GM12891 (cell line): Measurements from ENCODE around the gene CPT1A.
"Not testable (repeated sequence)": the region's sequence is repeated elsewhere in the genome, so short reads cannot be mapped to it uniquely, and the experiment has no call there.

Source experiments
- DNase-seq: peaks from one replicate; pipeline ENCODE4 v3.0.0; 2011; ENCODE audit warnings: low spot score; ENCODE audit not compliant: insufficient read length
- FAIRE-seq: peaks from 2 replicates; lab custom pipeline; 2011; peaks lifted over from hg19 to GRCh38; lab: Jason Lieb, UNC
- PAX5 ChIP-seq: IDR thresholded peaks from 2 replicates; pipeline ENCODE4 v1.6.1; 2011; ENCODE audit warnings: low read length, moderate library complexity, mild to moderate bottlenecking; ENCODE audit not compliant: insufficient read depth, severe bottlenecking
- POLR2A ChIP-seq: IDR thresholded peaks from 2 replicates; pipeline ENCODE4 v1.6.1; 2011; ENCODE audit warnings: low read depth, low read length, control low read depth
- POLR2AphosphoS5 ChIP-seq: IDR thresholded peaks from 2 replicates; pipeline ENCODE4 v1.6.1; 2011; ENCODE audit warnings: low read depth, low read length, control low read depth
- POU2F2 ChIP-seq: IDR thresholded peaks from 2 replicates; pipeline ENCODE4 v1.6.1; 2011; ENCODE audit warnings: low read depth, mild to moderate bottlenecking, control low read depth, low read length, moderate library complexity
- SPI1 ChIP-seq: IDR thresholded peaks from 2 replicates; pipeline ENCODE4 v1.6.1; 2011; ENCODE audit warnings: low read depth, low read length, control low read depth
- TAF1 ChIP-seq: IDR thresholded peaks from 2 replicates; pipeline ENCODE4 v1.6.1; 2011; ENCODE audit warnings: low read depth, low read length, control low read depth

Gene CPT1A

GRCh38 chr11:68870470-68870869 lies 28.8 kb upstream of the CPT1A start:
- no peak for TF ChIP-seq POU2F2
- TF ChIP-seq POLR2AphosphoS5, result no peak
- TF ChIP-seq SPI1, result no peak
- TF ChIP-seq TAF1, result no peak
- FAIRE-seq (no peak), DNase-seq (no peak)

DNA sequence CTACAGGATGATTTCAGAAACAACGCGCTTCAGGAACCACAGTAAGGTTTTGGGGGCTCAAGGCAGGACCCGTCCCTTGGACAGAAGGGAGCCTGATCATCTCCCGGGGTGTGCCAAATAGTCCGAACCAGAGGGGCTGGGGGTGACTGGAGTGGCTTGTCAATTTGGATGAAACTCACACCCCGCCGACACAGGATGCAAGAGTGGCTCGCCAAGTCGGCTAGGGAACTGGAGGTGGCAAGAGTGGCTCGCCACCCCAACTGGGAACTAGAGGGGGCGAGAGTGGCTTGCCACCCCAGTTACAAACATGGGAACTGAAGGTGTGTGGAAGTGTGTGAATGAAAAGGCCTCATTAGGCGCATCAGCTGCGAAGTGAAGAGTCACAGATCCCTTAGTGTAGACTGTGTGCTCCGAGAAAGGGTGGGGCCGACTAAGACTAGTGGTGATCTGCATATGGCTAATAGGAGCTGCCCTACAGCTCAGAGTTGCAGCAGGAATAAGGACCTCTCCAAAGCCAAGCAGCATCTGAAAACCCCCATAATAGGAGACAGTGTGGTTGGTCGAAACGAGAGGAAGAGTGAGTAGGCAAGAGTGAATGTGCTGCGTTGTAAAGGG lies 26.6 kb upstream of the CPT1A start:
- DNase-seq, result no peak
- FAIRE-seq, result no peak
- TF ChIP-seq POU2F2 (no peak), PAX5 (no peak), SPI1 (no peak), TAF1 (no peak), POLR2AphosphoS5 (no peak), POLR2A (no peak)

DNA sequence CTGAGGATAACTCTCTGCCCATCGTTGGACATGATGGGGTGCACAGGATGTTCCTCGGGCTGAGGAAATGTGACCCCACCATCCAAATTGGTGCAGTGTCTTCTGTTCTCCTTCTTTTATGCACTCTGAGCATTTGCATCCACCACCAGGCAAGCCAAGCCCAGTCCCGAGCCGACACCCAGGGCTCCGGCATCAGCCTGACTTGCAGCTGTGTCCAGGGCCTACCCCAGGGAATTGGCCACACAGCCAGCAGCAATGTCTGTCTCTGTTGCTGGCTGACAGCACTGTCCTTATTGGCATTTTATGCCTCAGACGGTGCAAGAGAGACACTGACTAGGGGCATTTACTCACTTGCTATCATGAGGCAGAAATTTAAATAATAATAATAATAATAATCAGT lies 25.4 kb upstream of the CPT1A start:
- FAIRE-seq, result no peak
- no peak for TF ChIP-seq POU2F2
- no peak for TF ChIP-seq POLR2AphosphoS5
- no peak for TF ChIP-seq PAX5
- no peak for TF ChIP-seq TAF1
- TF ChIP-seq SPI1, result no peak
- no peak for TF ChIP-seq POLR2A
- no peak for DNase-seq

- TF ChIP-seq POU2F2, result no peak
- TF ChIP-seq PAX5, result no peak
- no peak for TF ChIP-seq TAF1
- TF ChIP-seq POLR2AphosphoS5, result no peak
- TF ChIP-seq POLR2A, result no peak
- no peak for TF ChIP-seq SPI1
- DNase-seq, result no peak
- FAIRE-seq, result no peak
These were observed 23.5 kb upstream of the CPT1A start for GRCh38 chr11:68865241-68865640.

DNA sequence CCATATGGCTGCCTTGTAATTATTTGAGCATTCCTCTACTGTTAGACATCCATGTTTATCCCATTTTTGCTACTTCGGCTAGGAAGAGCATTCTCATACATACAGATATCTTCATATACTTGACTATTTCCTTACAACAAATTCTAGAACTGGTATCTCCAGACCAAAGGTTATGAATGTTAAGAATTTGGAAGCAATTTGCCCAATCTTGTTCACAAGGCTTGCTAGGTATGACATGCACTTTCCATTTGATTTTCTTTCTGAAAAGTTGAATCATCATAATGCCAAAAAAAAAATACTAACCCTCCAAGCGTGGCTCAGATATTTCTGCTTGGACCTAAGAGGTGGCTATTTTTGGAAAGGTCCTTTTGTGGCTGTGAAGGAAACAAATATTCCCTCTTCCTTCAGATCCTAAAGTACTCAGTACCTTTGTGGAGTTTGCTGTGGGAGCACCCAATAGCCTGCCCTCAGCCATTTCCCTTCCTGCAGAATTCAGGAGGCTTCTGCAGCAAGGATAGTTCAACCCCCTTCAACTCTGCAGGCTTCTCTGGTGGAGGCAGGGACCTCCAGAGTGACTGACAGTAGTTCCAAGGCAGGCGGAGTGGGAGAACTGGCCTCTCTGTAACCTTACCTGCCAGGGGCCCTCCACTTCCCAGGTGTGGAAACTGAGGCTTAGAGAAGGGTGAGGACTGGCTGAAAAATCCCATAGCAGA lies 22.0 kb upstream of the CPT1A start:
- FAIRE-seq, result no peak
- TF ChIP-seq POLR2AphosphoS5 (no peak), SPI1 (no peak), POLR2A (no peak), POU2F2 (no peak), PAX5 (no peak), TAF1 (no peak)
- DNase-seq, result no peak

- TF ChIP-seq SPI1 (no peak), TAF1 (no peak), POU2F2 (no peak), POLR2A (no peak), POLR2AphosphoS5 (no peak), PAX5 (no peak)
- FAIRE-seq (no peak), DNase-seq (no peak)
These were observed 20.7 kb upstream of the CPT1A start for GRCh38 chr11:68862421-68862820.

- FAIRE-seq (no peak), DNase-seq (no peak)
- TF ChIP-seq POU2F2, result no peak
- TF ChIP-seq POLR2AphosphoS5, result no peak
- TF ChIP-seq SPI1, result no peak
- no peak for TF ChIP-seq PAX5
These were observed 17.4 kb upstream of the CPT1A start for GRCh38 chr11:68859123-68859522.

DNA sequence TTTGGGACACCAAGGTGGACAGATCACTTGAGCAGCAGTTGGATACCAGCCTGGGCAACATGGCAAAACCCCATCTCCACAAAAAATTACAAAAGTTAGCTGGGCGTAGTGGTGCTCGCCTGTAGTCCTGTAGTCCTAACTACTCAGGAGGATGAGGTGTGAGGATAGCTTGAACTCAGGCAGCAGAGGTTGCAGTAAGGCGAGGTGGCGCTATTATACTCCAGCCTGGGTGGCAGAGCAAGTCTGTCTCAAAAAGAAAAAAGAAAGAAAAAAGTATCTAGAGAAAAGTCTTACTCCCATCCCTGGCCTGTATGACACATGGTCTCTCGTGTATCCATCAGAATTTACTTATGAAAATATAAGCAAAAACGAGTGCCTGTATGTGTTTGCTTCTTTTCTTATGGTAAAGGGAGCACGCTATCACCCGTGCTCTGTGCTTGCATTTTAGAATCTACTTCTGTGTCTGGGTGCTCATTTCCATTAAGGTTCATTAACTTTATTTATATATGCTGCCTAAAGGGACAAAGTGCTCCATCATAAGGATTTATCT lies 15.4 kb upstream of the CPT1A start:
- TF ChIP-seq SPI1, result no peak
- TF ChIP-seq PAX5, result no peak
- no peak for TF ChIP-seq TAF1
- TF ChIP-seq POU2F2, result no peak
- no peak for TF ChIP-seq POLR2AphosphoS5
- TF ChIP-seq POLR2A, result no peak
- DNase-seq, result no peak
- FAIRE-seq, result no peak

GRCh38 chr11:68856425-68857030 lies 14.8 kb upstream of the CPT1A start:
- FAIRE-seq, DNase-seq: not testable (repeated sequence)

- FAIRE-seq, result no peak
- no peak for DNase-seq
- TF ChIP-seq POU2F2 (no peak), TAF1 (no peak), POLR2A (no peak)
These were observed 13.7 kb upstream of the CPT1A start for GRCh38 chr11:68855205-68855981.
